PC-9 (cell line): ENCODE data around the gene SNAPIN.

Experiments used
- CTCF ChIP-seq: fragments of 200-600 bp; sonication (generic); conservative IDR thresholded peaks from 2 replicates; pipeline ENCODE4 v1.6.1; 2017; ENCODE audit warnings: mixed run types, antibody characterized with exemption, mild to moderate bottlenecking, moderate library complexity
- EZH2 ChIP-seq: fragments of 200-600 bp; sonication (generic); IDR thresholded peaks from 2 replicates; pipeline ENCODE4 v1.8.0; 2017; ENCODE audit warnings: antibody characterized with exemption, low read depth

GRCh38 chr1:153670257-153670858 lies 11.9 kb downstream of the SNAPIN start:
- TF ChIP-seq CTCF (no peak), EZH2 (no peak)
